Testis (tissue), 2 donors: ENCODE measurements around the gene PTTG2.

Experiments used
- POLR2A ChIP-seq: fragments of 450-650 bp; IDR thresholded peaks from one replicate; pipeline ENCODE4 v1.6.1; 2017; ENCODE audit warnings: antibody characterized with exemption, mild to moderate bottlenecking, moderate library complexity
- TF ChIP-seq, protein P1 (sequence below), 3 experiments: fragments of 450-650 bp in 2 of 3; fragments of 200-600 bp in 1 of 3; sonication (generic) in 1 of 3; IDR thresholded peaks; one replicate each; pipeline ENCODE4 v1.5.1; 2016 to 2019; ENCODE audit warnings: antibody characterized with exemption in 3 of 3, mild to moderate bottlenecking in 2 of 3, moderate library complexity in 1 of 3

DNA sequence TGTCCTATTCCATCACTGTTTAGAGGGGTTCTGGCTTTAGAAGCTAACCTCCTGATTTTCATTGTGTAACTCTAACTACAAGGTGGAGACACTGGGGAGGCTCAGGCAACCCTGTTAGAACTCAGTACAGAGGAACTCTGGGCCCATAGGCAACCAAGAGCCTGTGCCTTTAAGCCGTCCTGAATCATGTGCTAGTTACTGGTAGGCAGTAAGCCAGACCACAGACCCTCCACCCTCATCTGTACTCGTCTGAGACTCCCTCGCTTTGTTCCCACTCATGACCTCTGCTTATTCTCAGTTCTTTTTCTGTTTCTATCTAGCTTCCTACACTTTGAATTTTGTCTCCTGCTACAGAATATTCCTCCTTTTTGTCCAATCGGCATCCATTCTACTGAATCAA is 37.9 kb upstream of the PTTG2 start:
- TF ChIP-seq, protein P1, sequence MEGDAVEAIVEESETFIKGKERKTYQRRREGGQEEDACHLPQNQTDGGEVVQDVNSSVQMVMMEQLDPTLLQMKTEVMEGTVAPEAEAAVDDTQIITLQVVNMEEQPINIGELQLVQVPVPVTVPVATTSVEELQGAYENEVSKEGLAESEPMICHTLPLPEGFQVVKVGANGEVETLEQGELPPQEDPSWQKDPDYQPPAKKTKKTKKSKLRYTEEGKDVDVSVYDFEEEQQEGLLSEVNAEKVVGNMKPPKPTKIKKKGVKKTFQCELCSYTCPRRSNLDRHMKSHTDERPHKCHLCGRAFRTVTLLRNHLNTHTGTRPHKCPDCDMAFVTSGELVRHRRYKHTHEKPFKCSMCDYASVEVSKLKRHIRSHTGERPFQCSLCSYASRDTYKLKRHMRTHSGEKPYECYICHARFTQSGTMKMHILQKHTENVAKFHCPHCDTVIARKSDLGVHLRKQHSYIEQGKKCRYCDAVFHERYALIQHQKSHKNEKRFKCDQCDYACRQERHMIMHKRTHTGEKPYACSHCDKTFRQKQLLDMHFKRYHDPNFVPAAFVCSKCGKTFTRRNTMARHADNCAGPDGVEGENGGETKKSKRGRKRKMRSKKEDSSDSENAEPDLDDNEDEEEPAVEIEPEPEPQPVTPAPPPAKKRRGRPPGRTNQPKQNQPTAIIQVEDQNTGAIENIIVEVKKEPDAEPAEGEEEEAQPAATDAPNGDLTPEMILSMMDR (IDR thresholded peaks at IDR 0.05): no peak
- TF ChIP-seq POLR2A: no peak
